ENCODE measurements around the gene CYTH2.
"Not testable (repeated sequence)": the region's sequence is repeated elsewhere in the genome, so short reads cannot be mapped to it uniquely, and the experiment has no call there.

Gene CYTH2

GRCh38 chr19:48487544-48487943 is 18.4 kb downstream of the CYTH2 start:
- CTCF ChIA-PET, result interaction anchor here (0.6 to 11.2 kb wide), 9 partner anchors 14 to 249 kb away, joined by 3 to 170 read pairs (median 4); partner anchors contain the start of gene KDELR1

DNA sequence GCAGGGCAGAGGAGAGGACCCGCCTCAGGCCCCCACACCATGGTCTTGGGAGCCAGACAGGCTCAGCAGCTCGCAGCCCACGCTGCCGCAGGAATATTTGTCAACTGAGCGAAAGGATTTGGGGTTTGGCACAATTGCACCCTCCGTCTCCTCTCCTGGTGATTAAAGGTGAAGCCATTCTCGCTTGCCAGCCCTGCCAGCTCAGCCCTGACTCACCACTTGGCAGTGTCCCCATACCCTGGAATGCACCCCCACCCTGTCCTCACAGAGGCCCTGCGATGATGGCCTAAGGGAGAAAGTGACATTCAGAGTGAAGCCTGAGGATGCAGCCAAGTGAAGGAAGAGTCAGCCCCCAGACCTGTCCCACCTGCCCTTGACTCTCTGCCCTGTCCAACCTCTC is 18.8 kb downstream of the CYTH2 start:
- CTCF ChIA-PET, result interaction anchor here (0.6 to 11.2 kb wide), 10 partner anchors 14 to 1105 kb away, joined by 3 to 170 read pairs (median 4); partner anchors contain the start of gene KDELR1
- TF ChIP-seq ZNF366 (tag by site-specific recombination; conservative IDR thresholded peaks at IDR 0.05) (peak; percentile 22; the same call in 1 of the 2 replicates), ZBTB44 (tag by site-specific recombination; IDR thresholded peaks at IDR 0.05) (0 out of 2 replicates have a peak, but pooled peaks have one; percentile 14), GLIS1 (tag by site-specific recombination; IDR thresholded peaks at IDR 0.05) (0 out of 2 replicates have a peak, but pooled peaks have one; percentile 9), PRDM1 (tag by site-specific recombination; IDR thresholded peaks at IDR 0.05) (0 out of 2 replicates have a peak, but pooled peaks have one; percentile 22), ZBTB8A (tag by site-specific recombination; IDR thresholded peaks at IDR 0.05) (no peak), ZNF19 (tag by site-specific recombination; IDR thresholded peaks at IDR 0.05; ENCODE audit: low read depth) (no peak)
- TF ChIP-seq, protein P1, sequence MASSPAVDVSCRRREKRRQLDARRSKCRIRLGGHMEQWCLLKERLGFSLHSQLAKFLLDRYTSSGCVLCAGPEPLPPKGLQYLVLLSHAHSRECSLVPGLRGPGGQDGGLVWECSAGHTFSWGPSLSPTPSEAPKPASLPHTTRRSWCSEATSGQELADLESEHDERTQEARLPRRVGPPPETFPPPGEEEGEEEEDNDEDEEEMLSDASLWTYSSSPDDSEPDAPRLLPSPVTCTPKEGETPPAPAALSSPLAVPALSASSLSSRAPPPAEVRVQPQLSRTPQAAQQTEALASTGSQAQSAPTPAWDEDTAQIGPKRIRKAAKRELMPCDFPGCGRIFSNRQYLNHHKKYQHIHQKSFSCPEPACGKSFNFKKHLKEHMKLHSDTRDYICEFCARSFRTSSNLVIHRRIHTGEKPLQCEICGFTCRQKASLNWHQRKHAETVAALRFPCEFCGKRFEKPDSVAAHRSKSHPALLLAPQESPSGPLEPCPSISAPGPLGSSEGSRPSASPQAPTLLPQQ (tag by site-specific recombination; IDR thresholded peaks at IDR 0.05), result peak; percentile 49; the same call in 1 of the 2 replicates

More at GRCh38 chr19:48487544-48487943, 18.4 kb downstream of the CYTH2 start:
- Histone ChIP-seq H3K36me3 (ENCODE audit: control insufficient read depth in 2 of 2, insufficient read depth in 1 of 2, low read length in 2 of 2) (peaks cover 0 to 5% of the 10 kb centered on the region in 2 experiments; a peak in 1 of 3 replicates), H3K4me1 (ENCODE audit: control insufficient read depth, insufficient read depth, low read length) (peaks cover 6% of the 10 kb centered on the region), H3K9me3 (ENCODE audit: control insufficient read depth, insufficient read depth, low read depth, low read length) (no peaks in the 10 kb centered on the region), H3K27ac (ENCODE audit: extremely low read depth, low read depth, low read length) (0 out of 2 replicates have a peak overlapping the region, but pooled peaks have one; percentile 16), H3K4me3 (ENCODE audit: low read depth, low read length) (no peak overlapping the region)
- POLR2A ChIA-PET, result interaction anchor here (0.5 to 2.3 kb wide), 9 partner anchors 12 to 318 kb away, joined by 3 to 13 read pairs (median 4); partner anchors contain the start of genes RPL18 and SPHK2
- TF ChIP-seq ZNF610 (tag by site-specific recombination; IDR thresholded peaks at IDR 0.05; ENCODE audit: borderline replicate concordance) (no peak), EGR2 (tag by site-specific recombination; IDR thresholded peaks at IDR 0.05; ENCODE audit: low read depth) (no peak), ZNF830 (tag by site-specific recombination; IDR thresholded peaks at IDR 0.05; ENCODE audit: low read depth) (no peak), PRDM1 (tag by site-specific recombination; IDR thresholded peaks at IDR 0.05) (no peak), ZBTB44 (tag by site-specific recombination; IDR thresholded peaks at IDR 0.05) (no peak), ZNF24 (tag by site-specific recombination; IDR thresholded peaks at IDR 0.05) (no peak), ZNF777 (tag by site-specific recombination; IDR thresholded peaks at IDR 0.05; ENCODE audit: borderline replicate concordance) (no peak), SP7 (tag by site-specific recombination; IDR thresholded peaks at IDR 0.05) (no peak)

DNA sequence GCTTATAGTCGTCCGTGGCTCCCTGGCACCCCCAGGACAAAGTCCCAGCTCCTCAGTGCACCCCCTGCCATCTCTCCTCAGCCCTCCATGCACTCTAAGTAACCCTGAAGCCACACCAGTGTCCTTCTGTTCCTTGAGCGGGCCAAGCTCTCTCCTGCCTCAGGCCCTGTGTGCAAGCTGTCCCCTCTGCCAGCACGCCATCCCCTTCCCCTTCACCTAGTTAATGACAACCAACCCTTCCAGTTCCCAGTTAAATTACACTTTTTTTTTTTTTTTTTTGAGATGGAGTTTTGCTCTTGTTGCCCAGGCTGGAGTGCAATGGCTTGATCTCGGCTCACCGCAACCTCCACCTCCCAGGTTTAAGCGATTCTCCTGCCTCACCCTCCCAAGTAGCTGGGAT is 19.3 kb downstream of the CYTH2 start:
- H3K9me3 ChIP-seq (ENCODE audit: control insufficient read depth, insufficient read depth, low read depth, low read length); H3K4me1 ChIP-seq (ENCODE audit: control insufficient read depth, insufficient read depth, low read length); H3K27ac ChIP-seq (ENCODE audit: extremely low read depth, low read depth, low read length); H3K4me3 ChIP-seq (ENCODE audit: low read depth, low read length); H3K36me3 ChIP-seq (ENCODE audit: control insufficient read depth in 2 of 2, insufficient read depth in 1 of 2, low read length in 2 of 2): not testable (repeated sequence)
- peak; percentile 84; the same call in 1 of the 2 replicates for TF ChIP-seq ZNF10 (tag by site-specific recombination; IDR thresholded peaks at IDR 0.05)
- POLR2A ChIA-PET, result interaction anchor here (0.7 to 2.3 kb wide), 7 partner anchors 13 to 186 kb away, joined by 3 to 13 read pairs (median 5); partner anchors contain the start of genes KDELR1, RPL18 and SPHK2
- CTCF ChIA-PET, result interaction anchor here (0.6 to 11.2 kb wide), 15 partner anchors 12 to 1105 kb away, joined by 3 to 170 read pairs (median 4); partner anchors contain the start of genes KDELR1, NAPA and ZNF114

More for the DNA sequence above, 18.8 kb downstream of the CYTH2 start:
- H3K9me3 ChIP-seq (ENCODE audit: control insufficient read depth, insufficient read depth, low read depth, low read length), result no peaks in the 10 kb centered on the region
- H3K27ac ChIP-seq (ENCODE audit: extremely low read depth, low read depth, low read length), result no peak overlapping the region
- peaks cover 0 to 5% of the 10 kb centered on the region in 2 experiments; a peak in 1 of 3 replicates for H3K36me3 ChIP-seq (ENCODE audit: control insufficient read depth in 2 of 2, insufficient read depth in 1 of 2, low read length in 2 of 2)
- no peak overlapping the region for H3K4me3 ChIP-seq (ENCODE audit: low read depth, low read length)
- POLR2A ChIA-PET, result interaction anchor here (0.6 to 2.3 kb wide), 8 partner anchors 12 to 131 kb away, joined by 3 to 13 read pairs (median 4); partner anchors contain the start of genes KDELR1, RPL18 and SPHK2
- peaks cover 6% of the 10 kb centered on the region for H3K4me1 ChIP-seq (ENCODE audit: control insufficient read depth, insufficient read depth, low read length)

All from HEK293 (cell line).